Right lobe of liver (tissue), 4 donors: Measurements from ENCODE around the gene TLE3.

ENCODE experiments used
- CTCF ChIP-seq, 4 donors: fragments of 200-600 bp in 3 of 4; fragments of 450-650 bp in 1 of 4; IDR thresholded peaks; one replicate each; pipeline versions ENCODE4 v1.5.1 to v1.8.0; 2016 to 2022; ENCODE audit warnings: antibody characterized with exemption in 4 of 4, mild to moderate bottlenecking in 2 of 4
- POLR2A ChIP-seq: fragments of 450-650 bp; IDR thresholded peaks from one replicate; pipeline ENCODE4 v1.6.1; 2017; ENCODE audit warnings: antibody characterized with exemption, mild to moderate bottlenecking
- donor health status: DM: no; HTN: no; CAD: no.
- donor health status: DM: no; HTN: no; CAD: no.
- donor health status: DM: no; HTN: yes; CAD: no.

GRCh38 chr15:70053716-70054229 is 43.9 kb downstream of the TLE3 start:
- TF ChIP-seq CTCF (IDR thresholded peaks at IDR 0.05): no peak
- no peak for TF ChIP-seq POLR2A
